HG02798 (cell line): ENCODE results near the gene SERAC1.

Experiments
- ATAC-seq: cut with Tn5 transposase; IDR thresholded peaks from one replicate; pipeline ENCODE4 v1.9.1; 2021; ENCODE audit warnings: mild to moderate bottlenecking; ENCODE audit not compliant: unreplicated experiment, poor library complexity

Gene SERAC1

GRCh38 chr6:158131926-158132325 lies 36.1 kb downstream of the SERAC1 start:
- ATAC-seq, result no peak

- no peak for ATAC-seq
Measured at GRCh38 chr6:158125271-158125670, 42.8 kb downstream of the SERAC1 start.

- no peak for ATAC-seq
Measured at GRCh38 chr6:158124288-158124687, 43.8 kb downstream of the SERAC1 start.

- ATAC-seq, result no peak
Measured at GRCh38 chr6:158122048-158122447, 46.0 kb downstream of the SERAC1 start.

GRCh38 chr6:158121335-158121734 lies 46.7 kb downstream of the SERAC1 start:
- ATAC-seq, result no peak

GRCh38 chr6:158118886-158119285 lies 49.2 kb downstream of the SERAC1 start:
- ATAC-seq, result no peak

GRCh38 chr6:158115508-158115907 lies 52.6 kb downstream of the SERAC1 start:
- no peak for ATAC-seq

- no peak for ATAC-seq
Measured at GRCh38 chr6:158115102-158115501, 53.0 kb downstream of the SERAC1 start.

- ATAC-seq, result no peak
Measured at GRCh38 chr6:158113802-158114201, 54.3 kb downstream of the SERAC1 start.

GRCh38 chr6:158111987-158112386 lies 56.1 kb downstream of the SERAC1 start:
- no peak for ATAC-seq

- ATAC-seq, result no peak
Measured at GRCh38 chr6:158110986-158111385, 57.1 kb downstream of the SERAC1 start.

- no peak for ATAC-seq
Measured at GRCh38 chr6:158109748-158110147, 58.3 kb downstream of the SERAC1 start.

- ATAC-seq, result no peak
Measured at GRCh38 chr6:158104696-158105095, 63.4 kb downstream of the SERAC1 start.

GRCh38 chr6:158103228-158103627 lies 64.8 kb downstream of the SERAC1 start:
- no peak for ATAC-seq

GRCh38 chr6:158095671-158096070 lies 72.4 kb downstream of the SERAC1 start:
- no peak for ATAC-seq

- ATAC-seq, result no peak
Measured at GRCh38 chr6:158095031-158095430, 73.0 kb downstream of the SERAC1 start.

GRCh38 chr6:158092806-158093205 lies 75.3 kb downstream of the SERAC1 start:
- ATAC-seq, result no peak

- ATAC-seq, result no peak
Measured at GRCh38 chr6:158087224-158087867, 80.7 kb downstream of the SERAC1 start.

GRCh38 chr6:158086504-158087223 lies 81.4 kb downstream of the SERAC1 start:
- no peak for ATAC-seq

- ATAC-seq, result peak; percentile 71
Measured at GRCh38 chr6:158086054-158086503, 82.0 kb downstream of the SERAC1 start.

GRCh38 chr6:158085261-158086053 lies 82.6 kb downstream of the SERAC1 start:
- no peak for ATAC-seq
